Bronchial epithelial cell (primary cell): Measurements from ENCODE around the gene USP32. TPM values are rescaled to one million over a fixed set of nuclear protein-coding genes. Genes with fewer than 3 reads are reported as not detected.
"Not testable (repeated sequence)": the region's sequence is repeated elsewhere in the genome, so short reads cannot be mapped to it uniquely, and the experiment has no call there.

ENCODE experiments used
- DNase-seq: peaks from one replicate; pipeline ENCODE4 v3.0.0-alpha.2; 2010; ENCODE audit warnings: low read depth
- FAIRE-seq: peaks from 2 replicates; lab custom pipeline; 2011; peaks lifted over from hg19 to GRCh38; lab: Jason Lieb, UNC
- H3K27me3 ChIP-seq: 2 replicates; pipeline ENCODE4 v1.5.1; 2011; ENCODE audit warnings: low read length; ENCODE audit not compliant: control insufficient read depth, insufficient read depth
- H3K36me3 ChIP-seq: 2 replicates; pipeline ENCODE4 v1.5.1; 2011; ENCODE audit warnings: low read length; ENCODE audit not compliant: control insufficient read depth, insufficient read depth
- H3K4me3 ChIP-seq: 2 replicates; pipeline ENCODE4 v1.5.1; 2011; ENCODE audit warnings: mild to moderate bottlenecking, low read depth, low read length, control low read depth
- CTCF ChIP-seq: IDR thresholded peaks from 2 replicates; pipeline ENCODE4 v1.5.1; 2011; ENCODE audit warnings: mild to moderate bottlenecking, moderate library complexity, low read length, control low read depth, inconsistent platforms; ENCODE audit not compliant: insufficient read depth, severe bottlenecking
- total RNA-seq: library from RNA; depleted of rRNA; stranded (reverse); fragments of >200 nt; gene quantifications from 2 replicates; pipeline ENCODE4 v1.2.1, GENCODE V29; 2014

The USP32 gene
- total RNA-seq, 1 donor from 2014 or later = 35.8 TPM

GRCh38 chr17:60193482-60193881, 198.5 kb downstream of the USP32 start:
- FAIRE-seq (no peak), DNase-seq (no peak)
- Histone ChIP-seq H3K4me3 (no peak overlapping the region), H3K36me3 (peaks cover 3% of the 10 kb centered on the region), H3K27me3 (no peaks in the 10 kb centered on the region)
- no peak for TF ChIP-seq CTCF

GRCh38 chr17:60193032-60193431, 198.9 kb downstream of the USP32 start:
- FAIRE-seq, H3K27me3 ChIP-seq, H3K4me3 ChIP-seq, H3K36me3 ChIP-seq, DNase-seq: not testable (repeated sequence)

GRCh38 chr17:60190032-60190431, 201.9 kb downstream of the USP32 start:
- not testable (repeated sequence) for H3K4me3 ChIP-seq, DNase-seq, H3K36me3 ChIP-seq, FAIRE-seq, H3K27me3 ChIP-seq

- Histone ChIP-seq H3K36me3 (peaks cover 4% of the 10 kb centered on the region), H3K27me3 (no peaks in the 10 kb centered on the region), H3K4me3 (no peak overlapping the region)
- no peak for FAIRE-seq
- DNase-seq = no peak
- TF ChIP-seq CTCF = no peak
These were observed 203.2 kb downstream of the USP32 start for GRCh38 chr17:60188759-60189158.

GRCh38 chr17:60186846-60187745, 204.8 kb downstream of the USP32 start:
- FAIRE-seq, H3K36me3 ChIP-seq: not testable (repeated sequence)

GRCh38 chr17:60186372-60186771, 205.6 kb downstream of the USP32 start:
- FAIRE-seq, H3K4me3 ChIP-seq, H3K27me3 ChIP-seq, H3K36me3 ChIP-seq, DNase-seq: not testable (repeated sequence)

More at GRCh38 chr17:60186846-60187745, 204.8 kb downstream of the USP32 start:
- not testable (repeated sequence) for H3K27me3 ChIP-seq, H3K4me3 ChIP-seq, DNase-seq

- DNase-seq, H3K36me3 ChIP-seq, H3K27me3 ChIP-seq, H3K4me3 ChIP-seq, FAIRE-seq: not testable (repeated sequence)
These were observed 211.6 kb downstream of the USP32 start for GRCh38 chr17:60180380-60180779.

- not testable (repeated sequence) for FAIRE-seq, DNase-seq, H3K27me3 ChIP-seq, H3K36me3 ChIP-seq, H3K4me3 ChIP-seq
These were observed 213.8 kb downstream of the USP32 start for GRCh38 chr17:60178180-60178579.

- not testable (repeated sequence) for FAIRE-seq
These were observed 215.2 kb downstream of the USP32 start for GRCh38 chr17:60176763-60177162.

More at GRCh38 chr17:60176763-60177162, 215.2 kb downstream of the USP32 start:
- not testable (repeated sequence) for H3K4me3 ChIP-seq, H3K27me3 ChIP-seq, DNase-seq, H3K36me3 ChIP-seq
